Mesendoderm (in vitro differentiated cells): ENCODE measurements around the gene DNAI2.

Source experiments
- DNase-seq: peaks from one replicate; pipeline ENCODE4 v3.0.0; 2013
- H2AK5ac ChIP-seq: 2 replicates; pipeline ENCODE4 v1.6.1; 2013; ENCODE audit warnings: low read length, inconsistent platforms
- H2BK120ac ChIP-seq: 2 replicates; pipeline ENCODE4 v1.6.1; 2013; ENCODE audit warnings: low read depth, mild to moderate bottlenecking, low read length, moderate library complexity, mixed read lengths
- H2BK15ac ChIP-seq: replicated peaks from 2 replicates; pipeline ENCODE4 v1.6.1; 2013; ENCODE audit warnings: low read depth, mild to moderate bottlenecking, moderate library complexity
- H2BK5ac ChIP-seq: 2 replicates; pipeline ENCODE4 v1.6.1; 2013; ENCODE audit warnings: low read length, inconsistent platforms
- H3K18ac ChIP-seq: 2 replicates; pipeline ENCODE4 v1.6.1; 2013; ENCODE audit warnings: mild to moderate bottlenecking, low read length, mixed read lengths
- H3K23ac ChIP-seq: one replicate; pipeline ENCODE4 v1.6.1; 2013; ENCODE audit warnings: low read length
- H3K27ac ChIP-seq: 2 replicates; pipeline ENCODE4 v1.5.1; 2013; ENCODE audit warnings: low read depth, mild to moderate bottlenecking, inconsistent platforms, low read length, moderate library complexity
- H3K27me3 ChIP-seq: 2 replicates; pipeline ENCODE4 v1.6.1; 2013; ENCODE audit warnings: low read length, control low read depth, mild to moderate bottlenecking, inconsistent platforms; ENCODE audit not compliant: insufficient read depth, poor library complexity
- H3K36me3 ChIP-seq: 2 replicates; pipeline ENCODE4 v1.6.1; 2013; ENCODE audit warnings: low read length, inconsistent platforms; ENCODE audit not compliant: control insufficient read depth, insufficient read depth
- H3K4ac ChIP-seq: one replicate; pipeline ENCODE4 v1.6.1; 2013; ENCODE audit warnings: low read depth, mild to moderate bottlenecking, low read length, moderate library complexity
- H3K4me1 ChIP-seq: 2 replicates; pipeline ENCODE4 v1.6.1; 2013; ENCODE audit warnings: low read depth, low read length, inconsistent platforms; ENCODE audit not compliant: control insufficient read depth
- H3K4me2 ChIP-seq: 2 replicates; pipeline ENCODE4 v1.6.1; 2013; ENCODE audit warnings: low read length
- H3K4me3 ChIP-seq: 2 replicates; pipeline ENCODE4 v1.5.1; 2013; ENCODE audit warnings: mild to moderate bottlenecking, low read length
- H3K56ac ChIP-seq: one replicate; pipeline ENCODE4 v1.6.1; 2013; ENCODE audit warnings: low read length
- H3K79me1 ChIP-seq: 2 replicates; pipeline ENCODE4 v1.6.1; 2013; ENCODE audit warnings: low read length, inconsistent platforms
- H3K79me2 ChIP-seq: 2 replicates; pipeline ENCODE4 v1.6.1; 2013; ENCODE audit warnings: mild to moderate bottlenecking, low read length; ENCODE audit not compliant: control insufficient read depth, insufficient read depth
- H3K9ac ChIP-seq: 2 replicates; pipeline ENCODE4 v1.6.1; 2013; ENCODE audit warnings: low read length, inconsistent platforms
- H4K5ac ChIP-seq: one replicate; pipeline ENCODE4 v1.6.1; 2013; ENCODE audit warnings: low read length
- H4K8ac ChIP-seq: one replicate; pipeline ENCODE4 v1.6.1; 2013; ENCODE audit warnings: low read depth, mild to moderate bottlenecking, control low read depth, low read length, moderate library complexity
- WGBS: extraction: QIAGEN DNeasy Blood & Tissue Kit; methylation state at CpG from one replicate; pipeline ENCODE4 v1.1.7; 2013; ENCODE audit warnings: low lambda C conversion rate, missing lambda C conversion rate; ENCODE audit not compliant: insufficient coverage; ENCODE audit errors: extremely low coverage; 5-methylcytosine and 5-hydroxymethylcytosine counted together

DNAI2 gene

GRCh38 chr17:74343121-74343520 is 69.1 kb downstream of the DNAI2 start:
- H3K9ac ChIP-seq = no peak overlapping the region
- DNase-seq = no peak
- no peak overlapping the region for H3K56ac ChIP-seq
- H3K27ac ChIP-seq = no peak overlapping the region
- no peak overlapping the region for H3K18ac ChIP-seq
- H3K4me2 ChIP-seq = no peak overlapping the region
- no peaks in the 10 kb centered on the region for H3K79me1 ChIP-seq
- H3K36me3 ChIP-seq = no peaks in the 10 kb centered on the region
- no peak overlapping the region for H4K5ac ChIP-seq
- H2BK120ac ChIP-seq = no peak overlapping the region
- H3K79me2 ChIP-seq = no peaks in the 10 kb centered on the region
- no peak overlapping the region for H2BK5ac ChIP-seq
- H2AK5ac ChIP-seq = no peak overlapping the region
- H3K23ac ChIP-seq = no peak overlapping the region
- no peak overlapping the region for H3K4me3 ChIP-seq
- H2BK15ac ChIP-seq = no peak overlapping the region
- H3K27me3 ChIP-seq = no peaks in the 10 kb centered on the region
- WGBS = no CpG with 5 or more reads among the region's 8 CpGs
- no peak overlapping the region for H3K4ac ChIP-seq
- H3K4me1 ChIP-seq = no peaks in the 10 kb centered on the region
- no peak overlapping the region for H4K8ac ChIP-seq

- DNase-seq = no peak
- no peak overlapping the region for H3K4me2 ChIP-seq
Measured at GRCh38 chr17:74343526-74344284, 69.7 kb downstream of the DNAI2 start.

GRCh38 chr17:74344658-74345057 is 70.6 kb downstream of the DNAI2 start:
- no peak overlapping the region for H2BK15ac ChIP-seq
- no peaks in the 10 kb centered on the region for H3K36me3 ChIP-seq
- no peak overlapping the region for H4K5ac ChIP-seq
- H2BK5ac ChIP-seq = no peak overlapping the region
- H3K9ac ChIP-seq = no peak overlapping the region
- H3K79me2 ChIP-seq = no peaks in the 10 kb centered on the region
- no peak overlapping the region for H2AK5ac ChIP-seq
- no peaks in the 10 kb centered on the region for H3K4me1 ChIP-seq
- H3K18ac ChIP-seq = no peak overlapping the region
- H3K4me2 ChIP-seq = no peak overlapping the region
- H3K23ac ChIP-seq = no peak overlapping the region
- no peak for DNase-seq
- no peak overlapping the region for H3K4me3 ChIP-seq
- no peak overlapping the region for H3K4ac ChIP-seq
- H3K79me1 ChIP-seq = no peaks in the 10 kb centered on the region
- no peak overlapping the region for H4K8ac ChIP-seq
- H3K27ac ChIP-seq = no peak overlapping the region
- no peak overlapping the region for H3K56ac ChIP-seq
- H3K27me3 ChIP-seq = no peaks in the 10 kb centered on the region
- WGBS = no CpG with 5 or more reads among the region's 21 CpGs
- no peak overlapping the region for H2BK120ac ChIP-seq

More at GRCh38 chr17:74343526-74344284, 69.7 kb downstream of the DNAI2 start:
- Histone ChIP-seq H3K79me2 (no peaks in the 10 kb centered on the region), H3K9ac (no peak overlapping the region), H3K18ac (no peak overlapping the region), H3K36me3 (no peaks in the 10 kb centered on the region), H3K27me3 (no peaks in the 10 kb centered on the region), H2BK5ac (no peak overlapping the region), H2AK5ac (no peak overlapping the region), H2BK120ac (no peak overlapping the region), H4K5ac (no peak overlapping the region), H3K23ac (no peak overlapping the region), H3K56ac (no peak overlapping the region), H3K79me1 (no peaks in the 10 kb centered on the region), H3K4me3 (no peak overlapping the region), H3K4ac (no peak overlapping the region), H3K27ac (no peak overlapping the region), H2BK15ac (no peak overlapping the region), H4K8ac (no peak overlapping the region), H3K4me1 (no peaks in the 10 kb centered on the region)
- no CpG with 5 or more reads among the region's 9 CpGs for WGBS

GRCh38 chr17:74345433-74346241 is 71.6 kb downstream of the DNAI2 start:
- no peak overlapping the region for H2AK5ac ChIP-seq
- H3K56ac ChIP-seq = no peak overlapping the region
- no peak overlapping the region for H3K4me3 ChIP-seq
- DNase-seq = no peak
- H3K4ac ChIP-seq = no peak overlapping the region
- H3K27me3 ChIP-seq = no peaks in the 10 kb centered on the region
- H2BK15ac ChIP-seq = no peak overlapping the region
- H3K4me2 ChIP-seq = no peak overlapping the region
- H3K18ac ChIP-seq = no peak overlapping the region
- H3K4me1 ChIP-seq = no peaks in the 10 kb centered on the region
- no peak overlapping the region for H4K5ac ChIP-seq
- H3K79me2 ChIP-seq = no peaks in the 10 kb centered on the region
- no peak overlapping the region for H4K8ac ChIP-seq
- no CpG with 5 or more reads among the region's 13 CpGs for WGBS
- no peak overlapping the region for H2BK5ac ChIP-seq
- H3K27ac ChIP-seq = no peak overlapping the region
- no peak overlapping the region for H3K9ac ChIP-seq
- H3K23ac ChIP-seq = no peak overlapping the region
- no peak overlapping the region for H2BK120ac ChIP-seq
- no peaks in the 10 kb centered on the region for H3K36me3 ChIP-seq
- H3K79me1 ChIP-seq = no peaks in the 10 kb centered on the region

GRCh38 chr17:74347646-74348045 is 73.6 kb downstream of the DNAI2 start:
- H3K56ac ChIP-seq = no peak overlapping the region
- H3K18ac ChIP-seq = no peak overlapping the region
- no peak overlapping the region for H2BK5ac ChIP-seq
- H3K79me2 ChIP-seq = no peaks in the 10 kb centered on the region
- H3K79me1 ChIP-seq = no peaks in the 10 kb centered on the region
- no peak overlapping the region for H3K27ac ChIP-seq
- DNase-seq = no peak
- no CpG with 5 or more reads among the region's 14 CpGs for WGBS
- H4K8ac ChIP-seq = no peak overlapping the region
- no peak overlapping the region for H3K4me3 ChIP-seq
- H3K23ac ChIP-seq = no peak overlapping the region
- no peak overlapping the region for H2BK15ac ChIP-seq
- H2BK120ac ChIP-seq = no peak overlapping the region
- H3K4me1 ChIP-seq = no peaks in the 10 kb centered on the region
- H3K4ac ChIP-seq = no peak overlapping the region
- H3K4me2 ChIP-seq = no peak overlapping the region
- no peak overlapping the region for H3K9ac ChIP-seq
- no peaks in the 10 kb centered on the region for H3K36me3 ChIP-seq
- H4K5ac ChIP-seq = no peak overlapping the region
- no peak overlapping the region for H2AK5ac ChIP-seq
- peaks cover 9% of the 10 kb centered on the region for H3K27me3 ChIP-seq
